Stimulated activated CD4-positive, alpha-beta T cell treated with anti-CD3 and anti-CD28 coated beads, Interleukin-2, amount 100 ng/mL, for 48 hours (primary cell): ENCODE data around the gene CECR2.
"Not testable (repeated sequence)": the region's sequence is repeated elsewhere in the genome, so short reads cannot be mapped to it uniquely, and the experiment has no call there.

Experiments
- DNase-seq, 2 donors: peaks; one replicate each; pipeline ENCODE4 v3.0.0-alpha.2; 2020

CECR2 gene

DNA sequence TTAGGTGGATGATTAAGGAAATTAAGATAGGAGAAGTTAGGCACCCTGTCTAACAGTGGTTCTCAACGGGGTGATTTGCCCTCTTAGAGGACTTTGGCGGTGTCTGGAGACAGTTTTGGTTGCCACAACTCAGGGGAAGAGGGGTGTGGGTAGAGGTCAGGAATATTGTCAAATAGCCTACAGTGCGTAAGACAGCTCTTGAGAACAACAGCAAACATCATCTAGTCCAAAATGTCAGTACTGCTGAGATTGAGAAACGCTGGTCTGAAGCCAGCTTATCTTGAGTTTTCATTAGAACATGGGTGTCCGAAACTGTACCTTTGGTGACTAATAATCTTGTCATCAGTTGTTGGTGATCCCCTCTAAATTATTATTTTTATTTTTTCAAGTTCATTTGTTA lies 38.4 kb downstream of the CECR2 start:
- no peak for DNase-seq

DNA sequence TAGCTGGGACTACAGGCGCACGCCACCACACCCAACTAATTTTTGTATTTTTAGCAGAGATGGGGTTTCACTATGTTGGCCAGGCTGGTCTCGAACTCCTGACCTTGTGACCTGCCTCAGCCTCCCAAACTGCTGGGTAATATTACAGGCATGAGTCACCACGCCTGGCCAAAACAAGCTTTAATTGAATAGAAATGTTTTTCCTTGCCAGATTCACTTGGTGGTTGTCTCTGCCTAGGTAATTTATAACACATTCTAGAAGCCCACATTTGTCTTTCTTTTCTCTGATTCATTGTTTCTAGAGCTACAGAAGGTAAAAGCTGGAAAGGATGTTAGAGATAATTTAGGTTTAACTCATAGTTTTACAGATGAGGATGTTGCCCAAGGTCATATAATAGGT lies 41.3 kb downstream of the CECR2 start:
- DNase-seq: no peak

DNA sequence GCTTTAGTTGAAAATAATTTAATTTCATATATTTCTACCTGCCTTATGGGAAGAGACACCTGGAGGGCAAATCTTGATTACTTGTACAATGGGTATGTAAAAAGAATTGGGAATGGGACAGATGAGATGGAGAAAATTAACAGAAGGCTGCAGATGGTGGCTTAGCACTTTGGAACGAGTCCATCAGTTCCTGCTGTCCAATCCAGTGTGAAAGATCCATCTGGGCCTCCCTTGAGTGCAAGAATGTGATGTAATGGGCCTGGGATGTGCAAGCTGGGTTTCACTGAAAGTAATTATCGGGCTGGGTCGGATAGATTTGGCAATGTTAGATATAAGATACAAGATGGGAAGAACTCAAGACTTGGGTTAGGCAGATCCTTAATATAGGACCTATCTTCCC lies 42.0 kb downstream of the CECR2 start:
- no peak for DNase-seq

DNA sequence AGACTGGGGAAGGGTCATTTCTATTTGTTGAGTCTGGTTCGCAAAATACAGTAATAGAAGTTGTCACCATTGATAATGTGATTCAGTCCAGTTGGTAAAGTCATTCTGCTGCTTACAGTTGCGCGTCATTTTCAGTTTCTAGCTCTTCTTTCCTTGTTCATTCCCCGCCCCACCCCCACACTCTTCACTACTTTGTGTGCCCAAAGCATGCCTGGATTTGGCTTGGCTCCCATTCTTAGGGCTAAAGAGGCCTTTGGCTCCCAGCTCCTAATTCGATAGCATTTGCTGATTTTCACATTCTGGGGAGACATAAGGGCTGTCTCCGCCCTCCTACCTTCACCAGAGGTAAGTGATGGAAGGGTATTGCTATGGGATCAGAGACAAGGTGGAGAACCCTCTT lies 43.0 kb downstream of the CECR2 start:
- no peak for DNase-seq

DNA sequence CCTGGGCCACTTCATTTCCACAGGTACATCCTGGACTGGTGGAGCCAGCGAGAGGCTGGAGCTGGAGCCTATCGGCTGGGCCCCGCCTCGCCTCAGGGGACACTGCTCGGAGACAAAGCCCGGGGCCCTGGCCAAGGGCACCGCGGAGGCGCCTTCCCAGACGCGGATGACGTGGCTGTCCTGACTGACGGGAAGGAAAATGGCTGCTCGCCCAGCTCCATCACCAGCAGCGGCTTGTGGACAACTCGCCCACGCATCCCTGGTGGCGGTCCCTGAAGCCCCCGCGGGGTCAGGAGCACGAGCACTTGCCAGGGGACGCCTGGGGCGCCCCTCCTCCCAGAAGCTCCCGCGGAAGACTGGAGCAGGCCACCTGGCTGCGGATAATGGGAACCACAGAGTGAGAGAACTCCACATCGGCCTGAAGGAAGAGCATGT lies 49.6 kb downstream of the CECR2 start:
- DNase-seq: no peak

DNA sequence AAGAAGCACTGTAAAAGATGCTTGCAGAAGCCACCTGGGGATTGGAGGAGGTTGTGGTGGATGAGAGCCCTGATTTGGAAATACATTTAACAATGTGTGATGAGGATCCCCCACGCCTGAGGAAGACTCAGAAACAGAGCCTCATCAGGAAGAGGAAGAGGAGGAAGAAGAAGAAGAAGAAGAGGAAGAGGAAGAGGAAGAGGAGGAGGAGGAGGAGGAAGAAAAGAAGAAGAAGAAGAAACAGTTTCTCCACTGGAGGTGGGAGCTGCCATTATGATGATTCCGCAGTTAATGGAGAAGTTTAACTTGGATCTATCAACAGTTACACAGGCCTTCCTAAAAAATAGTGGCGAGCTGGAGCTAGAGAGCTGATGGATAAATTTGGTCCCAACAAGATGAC lies 50.1 kb downstream of the CECR2 start:
- DNase-seq: no peak

DNA sequence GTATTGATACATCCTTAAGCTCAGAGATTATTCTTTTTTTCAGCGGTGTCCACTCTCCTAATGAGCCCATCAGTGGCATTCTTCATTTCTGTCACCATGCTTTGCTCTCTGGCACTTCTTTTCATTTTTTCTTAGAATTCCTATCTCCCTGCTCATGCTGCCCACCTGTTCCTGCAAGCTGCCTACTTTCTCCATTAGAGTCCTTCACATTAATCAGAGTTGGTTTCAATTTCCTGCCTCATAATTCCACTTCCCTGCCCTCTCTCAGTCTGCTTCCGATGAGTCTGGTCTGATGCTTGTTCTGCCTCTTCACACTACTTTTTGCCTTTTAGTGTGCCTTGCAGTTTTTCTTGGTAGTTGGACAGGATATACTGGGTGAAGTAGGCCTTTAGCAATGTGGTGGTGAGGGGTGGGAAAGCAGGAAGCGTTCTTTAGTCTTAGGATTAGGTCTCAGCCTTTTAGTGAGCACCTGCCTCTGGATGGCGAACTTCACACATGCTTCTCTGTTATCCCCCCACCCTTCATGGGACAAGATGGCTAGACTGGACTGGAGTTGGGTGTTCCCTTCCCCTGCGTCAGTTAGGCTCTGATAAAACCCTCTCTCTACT lies 53.6 kb downstream of the CECR2 start:
- DNase-seq: no peak

DNA sequence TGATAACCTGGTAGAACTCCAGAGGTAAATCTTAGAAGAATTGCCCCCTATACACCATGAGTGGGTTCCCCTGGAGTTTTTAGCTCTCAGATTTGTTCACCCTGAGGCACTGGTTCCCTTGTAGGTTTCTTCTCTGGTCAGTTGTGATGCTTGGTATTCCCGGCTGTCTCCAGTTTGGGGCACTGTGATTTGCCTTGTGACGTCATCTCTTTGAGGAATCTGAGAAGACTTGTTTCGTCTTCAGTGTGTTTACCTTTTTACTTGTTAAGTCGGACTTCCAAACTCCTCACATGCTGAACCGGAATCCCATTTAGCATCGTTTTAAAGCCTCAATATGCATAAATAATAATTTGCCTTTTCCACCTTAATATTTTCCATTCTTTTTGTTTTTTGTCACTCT lies 54.4 kb downstream of the CECR2 start:
- no peak for DNase-seq

DNA sequence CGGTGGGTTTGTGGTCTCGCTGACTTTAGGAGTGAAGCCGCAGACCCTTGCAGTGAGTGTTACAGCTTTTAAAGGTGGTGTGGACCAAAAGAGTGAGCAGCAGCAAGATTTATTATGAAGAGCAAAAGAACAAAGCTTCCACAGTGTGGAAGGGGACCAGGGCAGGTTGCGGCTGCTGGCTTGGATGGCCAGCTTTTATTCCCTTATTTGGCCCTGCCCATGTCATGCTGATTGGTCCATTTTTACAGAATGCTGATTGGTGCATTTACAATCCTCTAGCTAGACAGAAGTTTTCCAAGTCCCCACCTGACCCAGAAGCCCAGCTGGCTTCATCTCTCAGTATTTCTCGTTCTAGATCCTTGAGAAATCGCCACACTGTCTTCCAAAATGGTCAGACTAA lies 58.3 kb downstream of the CECR2 start:
- DNase-seq: not testable (repeated sequence)

DNA sequence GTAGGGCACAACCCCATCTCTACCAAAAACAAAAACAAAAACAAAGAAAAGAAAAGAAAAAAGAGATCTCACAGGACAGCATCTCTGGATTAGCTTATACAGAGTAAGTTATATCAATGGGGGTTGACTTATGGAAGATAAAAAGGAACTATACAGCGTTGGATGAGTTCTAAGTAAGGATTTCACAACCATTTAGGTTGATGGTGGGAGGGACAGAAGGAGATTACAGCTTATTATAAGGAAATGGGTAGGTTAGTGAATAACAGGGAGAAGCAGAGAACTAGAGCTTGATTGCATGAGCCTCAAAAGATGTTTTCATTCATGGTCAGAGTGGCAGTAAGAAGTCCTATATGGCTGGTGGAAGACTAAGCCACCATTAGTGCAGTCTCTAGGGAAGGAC lies 60.3 kb downstream of the CECR2 start:
- DNase-seq: no peak

DNA sequence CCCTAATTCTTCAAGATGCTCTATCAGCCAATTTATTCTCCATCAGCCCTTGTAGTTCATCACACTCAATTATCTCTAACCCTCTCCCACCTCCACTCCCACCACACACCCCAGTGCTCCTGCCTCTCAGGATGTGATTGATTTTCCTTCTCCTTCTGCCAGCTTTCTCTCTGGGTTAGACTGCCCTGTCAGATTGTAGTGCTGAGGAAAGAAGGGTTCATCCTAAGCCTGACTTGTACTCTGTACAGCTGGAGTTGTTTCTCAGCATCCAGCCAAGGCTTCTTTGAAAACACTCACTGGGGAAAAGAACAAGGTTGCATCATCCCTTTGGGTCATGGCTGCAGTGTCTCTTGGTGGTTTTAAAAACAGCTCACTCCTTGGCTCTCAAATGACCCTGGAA lies 61.2 kb downstream of the CECR2 start:
- DNase-seq: no peak

DNA sequence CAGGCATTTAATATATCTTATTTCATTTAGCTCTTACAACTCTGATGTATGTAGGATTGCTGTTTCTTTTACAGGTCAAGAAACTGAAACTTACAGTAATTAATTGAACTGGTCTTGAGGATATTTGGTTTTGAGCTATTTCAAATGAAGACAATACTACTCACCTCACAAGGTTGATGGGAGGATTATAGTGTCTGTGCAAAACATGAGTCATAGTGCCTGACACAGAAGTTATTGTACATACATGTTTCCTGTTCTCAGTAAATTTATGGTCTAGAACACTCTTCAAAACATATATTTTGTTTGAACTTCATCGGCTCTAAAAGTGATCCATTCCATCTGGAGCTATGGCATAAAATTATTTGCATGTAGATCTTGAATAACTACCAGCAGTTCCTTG lies 61.9 kb downstream of the CECR2 start:
- no peak for DNase-seq

DNA sequence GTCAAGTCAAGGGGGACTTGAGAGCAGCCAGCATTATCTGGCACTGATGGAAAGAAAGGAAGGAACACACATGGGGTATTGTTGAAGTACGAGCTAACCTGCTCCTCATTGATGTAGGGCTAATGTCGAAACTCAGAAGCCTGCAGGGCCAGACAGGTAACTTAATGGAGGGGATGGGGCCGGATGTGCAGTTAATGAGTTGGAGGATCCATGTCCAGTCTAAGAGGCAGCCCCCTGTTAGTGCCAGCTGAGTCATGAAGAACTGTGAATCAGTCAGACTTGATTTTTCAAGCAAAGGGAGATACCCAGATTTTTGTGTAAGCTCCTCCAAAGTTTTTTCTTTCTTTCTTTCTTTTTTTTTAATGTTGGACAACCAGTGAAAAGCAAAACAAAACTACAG lies 65.6 kb downstream of the CECR2 start:
- no peak for DNase-seq

DNA sequence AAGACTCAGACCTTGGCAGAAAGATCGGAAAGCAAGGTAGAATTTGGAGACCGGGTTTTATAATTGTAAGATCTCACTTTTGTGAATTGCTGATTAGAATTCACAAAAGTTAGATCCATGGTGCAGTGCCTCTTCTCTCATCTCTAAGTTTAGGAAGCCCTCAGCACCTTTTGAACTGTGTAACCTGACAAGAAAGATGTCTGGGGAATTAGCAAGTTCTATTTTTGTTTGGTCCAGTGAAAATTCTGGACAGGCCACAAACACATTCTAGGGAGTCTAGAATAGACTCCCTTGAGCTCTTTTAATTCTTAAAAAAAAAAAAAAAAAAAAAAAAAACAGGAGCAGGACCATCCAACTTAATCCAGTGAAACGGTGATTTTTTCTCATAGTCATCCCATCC lies 66.1 kb downstream of the CECR2 start:
- DNase-seq: no peak

DNA sequence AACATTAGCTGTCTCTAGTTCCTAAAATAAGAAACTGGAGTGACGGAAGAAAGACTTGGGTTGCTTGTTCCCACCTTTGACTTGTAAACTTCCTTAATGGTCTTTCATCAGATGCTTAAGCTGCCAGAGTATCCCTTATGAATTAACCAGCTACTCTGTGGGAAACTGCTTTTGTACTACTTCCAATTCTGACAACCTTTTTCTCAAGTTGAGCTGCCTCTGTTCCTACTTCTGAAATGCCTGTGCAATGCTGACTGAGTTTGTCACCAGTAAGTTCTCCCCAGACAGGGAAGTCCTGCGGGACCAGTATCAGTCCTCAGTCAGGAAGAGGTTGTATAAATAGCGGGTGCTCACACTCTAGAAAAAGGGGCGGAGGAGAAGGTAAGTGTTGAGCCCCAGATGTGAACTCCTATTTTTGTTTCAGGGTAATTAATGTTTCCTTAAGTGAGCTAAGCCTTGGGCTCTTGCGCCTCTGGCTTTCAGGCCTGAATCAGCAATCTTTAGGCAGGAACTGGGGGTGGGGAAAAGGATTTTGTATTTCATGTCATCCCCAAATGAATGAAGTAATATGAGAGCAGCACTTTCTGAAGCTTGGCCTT lies 67.2 kb downstream of the CECR2 start:
- DNase-seq: no peak

DNA sequence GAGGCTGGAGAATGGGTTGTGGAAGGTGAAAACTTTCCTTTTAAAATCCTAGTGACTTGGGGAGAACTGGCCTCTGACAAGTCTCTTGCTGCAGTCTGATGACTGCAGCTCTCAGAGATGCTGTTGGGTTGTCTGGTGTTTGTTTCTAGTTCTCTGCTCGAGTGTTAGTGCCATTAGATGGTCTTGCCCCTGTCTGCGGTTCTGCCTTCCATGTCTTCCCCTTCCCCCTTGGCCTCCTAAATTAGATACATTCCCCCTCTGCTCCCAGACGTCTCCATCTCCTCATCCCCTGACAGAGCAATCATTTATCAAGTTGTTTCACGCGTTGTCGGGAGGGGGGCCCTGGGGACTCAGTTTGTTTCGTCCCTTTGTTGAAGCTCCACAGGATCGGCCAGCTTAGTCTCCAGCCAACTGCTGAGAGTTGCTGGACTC lies 67.7 kb downstream of the CECR2 start:
- no peak for DNase-seq

DNA sequence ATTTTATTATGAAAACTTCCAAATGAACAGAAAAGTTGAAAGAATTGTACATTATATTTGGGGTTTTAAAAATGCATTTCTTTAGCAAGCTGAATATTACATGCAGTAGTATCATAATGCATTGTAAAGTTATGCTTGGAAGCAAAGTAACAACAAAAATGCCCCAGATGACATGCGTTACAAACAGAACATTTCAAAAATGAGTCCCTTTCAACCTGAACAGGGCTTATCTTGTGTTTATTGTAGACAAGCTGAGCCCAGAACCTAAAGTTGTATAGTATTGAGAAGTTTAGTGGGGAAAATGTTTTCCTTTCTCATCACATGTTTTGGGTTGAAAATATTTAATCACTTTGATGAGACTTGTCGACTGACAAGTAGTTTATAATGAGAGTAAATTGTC lies 68.8 kb downstream of the CECR2 start:
- DNase-seq: no peak

DNA sequence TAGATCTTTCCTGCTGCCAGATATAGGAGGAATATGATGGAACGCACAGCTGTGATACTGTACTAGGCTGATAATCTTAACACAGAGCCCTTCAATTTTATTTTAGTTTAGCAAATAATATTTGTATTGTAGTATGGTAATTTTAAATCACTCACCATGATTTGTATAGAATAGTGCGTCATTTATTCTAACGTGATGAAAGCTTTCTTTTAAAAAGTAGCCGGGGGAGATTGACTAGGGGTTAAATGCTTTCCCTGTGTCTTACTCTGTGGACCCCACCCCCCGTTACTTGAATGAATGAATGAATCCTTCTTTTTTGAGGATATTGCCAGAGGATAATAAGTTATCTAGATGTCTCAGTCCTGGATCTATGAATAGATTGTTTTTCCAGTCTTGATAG lies 72.1 kb downstream of the CECR2 start:
- DNase-seq: no peak

DNA sequence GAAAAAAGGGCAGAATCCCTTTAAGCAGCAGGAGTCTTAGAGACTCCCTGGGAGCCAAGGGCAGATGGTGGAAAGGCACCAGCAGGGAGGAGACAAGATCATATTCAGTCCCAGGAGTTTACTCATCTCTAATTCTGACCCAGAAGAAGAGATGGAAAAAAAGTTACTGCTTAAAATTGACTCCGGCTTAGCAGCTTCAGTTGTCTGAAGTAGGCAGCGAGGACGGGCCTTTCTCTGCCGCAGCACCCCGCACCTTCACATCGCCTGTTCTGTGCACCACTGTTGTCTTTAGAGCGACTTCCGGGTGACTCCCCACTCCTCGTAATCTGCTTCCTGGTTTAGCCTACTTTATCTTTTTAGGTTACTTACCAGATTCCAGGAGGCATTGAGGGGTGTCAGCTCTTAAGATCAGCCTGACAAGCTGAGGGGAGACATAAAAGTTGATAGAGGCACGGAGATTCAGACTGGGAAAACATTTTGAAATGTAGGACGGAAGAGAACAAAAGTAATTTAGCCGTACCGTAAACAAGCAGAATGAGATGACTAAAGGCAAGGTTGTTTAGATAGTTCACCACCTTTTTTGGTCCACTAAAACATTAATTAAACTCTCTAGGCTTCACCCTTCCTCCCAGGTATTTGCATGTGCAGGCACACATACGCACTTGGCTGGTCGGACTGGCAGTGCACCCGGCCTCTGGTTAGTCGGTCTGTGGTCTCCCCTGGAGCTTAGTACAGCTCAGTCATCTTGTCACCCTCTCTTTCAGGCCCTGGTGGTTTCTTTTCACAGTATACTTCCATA lies 74.3 kb downstream of the CECR2 start:
- no peak for DNase-seq

DNA sequence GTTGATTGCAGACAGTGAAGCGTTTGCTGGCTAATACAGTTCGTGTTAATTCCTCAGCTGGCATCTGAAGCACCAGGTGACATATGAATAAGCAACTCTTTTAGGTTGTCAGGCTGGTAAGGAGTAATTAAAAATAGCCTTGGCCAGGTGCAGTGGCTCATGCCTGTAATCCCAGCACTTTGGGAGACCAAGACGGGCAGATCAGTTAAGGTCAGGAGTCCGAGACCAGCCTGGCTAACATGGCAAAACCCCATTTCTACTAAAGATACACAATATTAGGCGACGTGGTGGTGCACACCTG lies 74.9 kb downstream of the CECR2 start:
- no peak for DNase-seq

DNA sequence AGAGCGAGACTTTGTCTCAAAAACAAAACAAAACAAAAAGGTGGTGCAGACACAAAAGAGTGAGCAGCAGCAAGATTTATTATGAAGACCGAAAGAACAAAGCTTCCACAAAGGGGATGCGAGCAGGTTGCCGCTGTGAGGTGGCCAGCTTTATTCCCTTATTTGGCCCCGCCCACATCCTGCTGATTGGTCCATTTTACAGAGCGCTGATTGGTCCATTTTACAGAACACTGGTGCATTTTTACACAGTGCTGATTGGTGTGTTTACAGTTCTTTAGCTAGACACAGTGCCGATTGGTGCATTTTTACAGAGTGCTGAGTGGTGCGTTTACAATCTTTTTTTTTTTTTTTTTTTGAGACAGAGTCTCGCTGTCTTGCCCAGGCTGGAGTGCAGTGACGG lies 77.4 kb downstream of the CECR2 start:
- DNase-seq: no peak

DNA sequence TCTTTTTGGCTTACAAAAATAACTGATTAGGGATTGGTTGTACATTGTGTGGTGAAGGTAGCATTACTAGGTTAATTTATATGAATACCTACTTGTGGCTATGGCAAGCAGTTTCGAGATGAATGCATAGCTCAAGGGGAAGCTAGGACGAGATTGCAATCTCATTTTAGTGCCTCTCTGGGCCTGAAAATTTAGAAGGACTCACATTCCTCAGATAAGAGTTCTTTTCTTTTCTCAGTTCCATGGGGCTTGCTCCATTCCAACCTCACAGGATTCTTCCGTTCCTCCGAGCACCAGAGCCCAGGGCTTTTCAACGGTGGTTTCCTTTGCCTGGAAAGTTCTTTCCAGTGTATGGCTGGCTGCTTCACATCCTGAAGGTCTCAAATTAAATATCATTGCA lies 82.1 kb downstream of the CECR2 start:
- no peak for DNase-seq

DNA sequence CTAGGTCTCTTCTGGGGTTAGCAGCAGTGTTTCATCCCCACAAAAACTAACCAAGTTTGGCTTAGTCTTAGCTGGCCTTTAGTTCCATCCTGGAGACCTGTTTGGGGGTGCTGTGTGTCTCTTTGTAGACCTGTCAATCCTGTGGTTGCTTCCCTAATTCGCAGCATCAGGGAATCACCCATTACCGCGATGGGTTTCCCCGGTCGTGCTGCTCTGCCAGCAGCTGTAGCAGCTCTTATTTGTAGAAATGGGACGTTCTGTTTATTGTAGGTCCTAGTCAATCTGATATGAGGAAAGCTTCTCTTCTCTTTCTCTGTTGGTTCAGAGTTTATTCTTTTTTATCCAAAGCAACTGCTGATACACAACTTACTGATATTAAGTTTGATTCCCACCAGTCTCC lies 91.6 kb downstream of the CECR2 start:
- no peak for DNase-seq

DNA sequence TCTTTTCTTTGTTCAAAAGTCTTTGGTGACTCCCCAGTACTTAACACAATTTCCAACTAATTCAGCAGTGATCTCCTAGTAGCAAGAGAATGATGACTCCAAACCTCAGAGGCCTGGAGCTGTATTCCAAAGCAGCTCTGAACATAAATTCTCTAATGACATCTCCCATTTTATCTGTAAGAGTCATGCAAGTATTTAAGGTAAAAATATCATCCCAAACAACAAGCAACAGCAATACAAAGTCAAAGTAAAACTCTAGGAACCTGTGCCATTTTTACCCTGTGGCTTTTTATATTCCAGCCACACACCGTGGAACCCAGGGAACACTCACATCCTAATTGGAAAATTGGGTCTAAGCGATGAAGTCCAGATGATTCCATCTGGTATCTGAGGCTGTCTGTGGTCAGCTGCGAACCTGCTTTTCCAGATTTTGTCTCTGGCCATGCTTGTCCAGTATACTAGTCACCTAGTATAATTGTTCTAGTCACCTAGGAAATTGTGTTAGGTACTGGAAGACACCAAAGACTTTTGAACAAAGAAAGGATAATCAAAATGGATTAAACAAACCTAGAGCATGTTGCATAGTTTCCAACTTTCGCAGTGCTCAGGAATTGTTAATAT lies 101.7 kb downstream of the CECR2 start:
- DNase-seq: no peak
